Endodermal cell (in vitro differentiated cells): ENCODE measurements around the gene PSG5. TPM values are rescaled to one million over a fixed set of nuclear protein-coding genes. Genes with fewer than 3 reads are reported as not detected.
"Not testable (repeated sequence)": the region's sequence is repeated elsewhere in the genome, so short reads cannot be mapped to it uniquely, and the experiment has no call there.

Experiments
- DNase-seq: peaks from one replicate; pipeline ENCODE4 v3.0.0-alpha.2; 2017
- H3K27ac ChIP-seq: 2 replicates; pipeline ENCODE4 v1.5.1; 2013; ENCODE audit warnings: mild to moderate bottlenecking, low read depth, low read length, moderate library complexity
- H3K27me3 ChIP-seq: 2 replicates; pipeline ENCODE4 v1.6.1; 2013; ENCODE audit warnings: mild to moderate bottlenecking, low read length, moderate library complexity; ENCODE audit not compliant: insufficient read depth, control insufficient read depth, poor library complexity, severe bottlenecking
- H3K36me3 ChIP-seq: 2 replicates; pipeline ENCODE4 v1.7.0; 2013; ENCODE audit warnings: mild to moderate bottlenecking, low read length, moderate library complexity; ENCODE audit not compliant: control insufficient read depth, insufficient read depth
- H3K4me1 ChIP-seq: one replicate; pipeline ENCODE4 v1.7.0; 2013; ENCODE audit warnings: low read length; ENCODE audit not compliant: control insufficient read depth, insufficient read depth
- H3K4me3 ChIP-seq: 2 replicates; pipeline ENCODE4 v1.5.1; 2013; ENCODE audit warnings: mild to moderate bottlenecking, low read length, moderate library complexity
- H3K9ac ChIP-seq: 2 replicates; pipeline ENCODE4 v1.6.1; 2013; ENCODE audit warnings: mild to moderate bottlenecking, low read length, moderate library complexity; ENCODE audit not compliant: poor library complexity, severe bottlenecking; ENCODE audit errors: extremely low read depth
- H3K9me3 ChIP-seq: 2 replicates; pipeline ENCODE4 v1.6.1; 2013; ENCODE audit warnings: mild to moderate bottlenecking, low read length, moderate library complexity; ENCODE audit not compliant: control insufficient read depth
- H3K27ac Mint-ChIP-seq: 2 replicates; pipeline ENCODE4 v1.8.0; 2020; ENCODE audit warnings: mixed read lengths
- H3K27me3 Mint-ChIP-seq: 2 replicates; pipeline ENCODE4 v1.8.0; 2021; ENCODE audit warnings: mild to moderate bottlenecking, mixed read lengths; ENCODE audit not compliant: insufficient read depth
- H3K36me3 Mint-ChIP-seq: 2 replicates; pipeline ENCODE4 v1.8.0; 2020; ENCODE audit warnings: low read depth, mixed read lengths
- H3K4me1 Mint-ChIP-seq: 2 replicates; pipeline ENCODE4 v1.8.0; 2020; ENCODE audit warnings: mixed read lengths
- H3K4me3 Mint-ChIP-seq: 2 replicates; pipeline ENCODE4 v1.8.0; 2020; ENCODE audit warnings: mild to moderate bottlenecking, moderate library complexity, mixed read lengths
- H3K9me3 Mint-ChIP-seq: 2 replicates; pipeline ENCODE4 v1.8.0; 2020; ENCODE audit warnings: mild to moderate bottlenecking, mixed read lengths
- WGBS, 2 experiments: methylation state at CpG; one replicate each; pipeline versions ENCODE4 v1.1.5 to v1.1.7; 2013; ENCODE audit warnings: missing lambda C conversion rate in 2 of 2, mixed read lengths in 1 of 2; ENCODE audit not compliant: insufficient coverage in 1 of 2, insufficient read length in 1 of 2; 5-methylcytosine and 5-hydroxymethylcytosine counted together
- total RNA-seq, 2 donors: library from RNA; stranded (reverse); fragmentation: NEBNext Ultra II Directional in 1 of 2; extraction: Animal tissue kit (Norgen Biotek cat#: 25700) in 1 of 2; gene quantifications; 2 replicates in 1 of 2; 3 replicates in 1 of 2; pipeline ENCODE4 v1.2.1, GENCODE V29; 2021
- TF ChIP-seq, protein P1 (sequence below): fragments of 200-600 bp; sonication (generic); conservative IDR thresholded peaks from 2 replicates; pipeline ENCODE4 v1.5.0; 2021; ENCODE audit warnings: antibody characterized with exemption, mild to moderate bottlenecking

The PSG5 gene
- total RNA-seq, 2 donors from 2014 or later = not detected

DNA sequence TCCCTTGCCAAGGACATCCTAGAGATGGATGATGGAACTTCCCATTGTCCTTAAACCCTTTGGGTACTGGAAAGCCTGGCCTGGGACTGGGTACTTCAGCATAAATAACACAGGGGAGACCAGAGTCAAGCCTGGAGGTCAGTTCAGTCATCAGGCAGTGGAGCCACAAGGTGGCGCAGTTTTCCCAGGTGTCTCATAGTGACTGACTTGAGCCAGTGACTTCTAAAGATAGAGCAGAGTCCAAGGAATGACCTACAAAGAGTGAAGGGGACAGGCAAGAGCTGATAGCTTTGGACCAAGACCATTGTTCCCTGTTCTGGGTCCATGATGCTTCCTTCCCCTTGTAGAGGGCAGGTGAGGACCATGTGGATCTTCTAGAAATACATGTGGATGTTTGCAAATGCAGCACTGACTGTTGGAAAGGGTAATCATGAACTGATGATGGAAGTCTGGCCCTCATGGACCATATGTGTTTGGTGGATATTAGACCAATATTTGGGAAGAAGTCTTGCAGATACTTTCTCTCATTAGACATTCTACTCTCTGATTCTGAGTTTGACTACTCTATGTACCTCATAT lies 6.7 kb downstream of the PSG5 start:
- H3K9me3 Mint-ChIP-seq = peaks cover 82% of the 10 kb centered on the region
- H3K36me3 Mint-ChIP-seq, H3K36me3 ChIP-seq, H3K27ac ChIP-seq, H3K4me3 Mint-ChIP-seq, DNase-seq, H3K27me3 ChIP-seq, H3K27ac Mint-ChIP-seq, H3K27me3 Mint-ChIP-seq, H3K9me3 ChIP-seq, H3K9ac ChIP-seq, H3K4me1 Mint-ChIP-seq, H3K4me3 ChIP-seq, H3K4me1 ChIP-seq: not testable (repeated sequence)
- 48% methylated on average over 1 of the region's 1 CpG; no CpG with 5 or more reads in 1 of the 2 experiments for WGBS, 2 experiments
- TF ChIP-seq, protein P1, sequence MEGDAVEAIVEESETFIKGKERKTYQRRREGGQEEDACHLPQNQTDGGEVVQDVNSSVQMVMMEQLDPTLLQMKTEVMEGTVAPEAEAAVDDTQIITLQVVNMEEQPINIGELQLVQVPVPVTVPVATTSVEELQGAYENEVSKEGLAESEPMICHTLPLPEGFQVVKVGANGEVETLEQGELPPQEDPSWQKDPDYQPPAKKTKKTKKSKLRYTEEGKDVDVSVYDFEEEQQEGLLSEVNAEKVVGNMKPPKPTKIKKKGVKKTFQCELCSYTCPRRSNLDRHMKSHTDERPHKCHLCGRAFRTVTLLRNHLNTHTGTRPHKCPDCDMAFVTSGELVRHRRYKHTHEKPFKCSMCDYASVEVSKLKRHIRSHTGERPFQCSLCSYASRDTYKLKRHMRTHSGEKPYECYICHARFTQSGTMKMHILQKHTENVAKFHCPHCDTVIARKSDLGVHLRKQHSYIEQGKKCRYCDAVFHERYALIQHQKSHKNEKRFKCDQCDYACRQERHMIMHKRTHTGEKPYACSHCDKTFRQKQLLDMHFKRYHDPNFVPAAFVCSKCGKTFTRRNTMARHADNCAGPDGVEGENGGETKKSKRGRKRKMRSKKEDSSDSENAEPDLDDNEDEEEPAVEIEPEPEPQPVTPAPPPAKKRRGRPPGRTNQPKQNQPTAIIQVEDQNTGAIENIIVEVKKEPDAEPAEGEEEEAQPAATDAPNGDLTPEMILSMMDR = peak; percentile 45

DNA sequence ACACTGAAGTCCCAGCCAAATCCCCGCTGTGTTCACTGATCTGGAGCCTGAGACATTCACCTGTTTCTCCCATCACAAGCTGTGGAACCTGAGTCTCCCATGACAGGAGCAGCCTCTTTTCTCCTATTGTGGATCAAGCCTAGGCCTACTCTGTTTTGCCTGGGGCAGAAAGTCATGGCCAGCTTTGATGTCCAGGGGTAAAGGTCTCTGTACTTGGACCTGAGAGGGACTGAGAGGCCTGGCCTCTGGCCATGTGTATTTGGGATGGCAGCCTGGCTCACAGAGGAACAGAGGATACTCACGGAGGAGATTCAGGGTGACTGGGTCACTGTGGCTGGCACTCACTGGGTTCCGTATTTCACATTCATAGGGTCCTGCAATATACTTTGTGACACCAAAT lies 7.8 kb downstream of the PSG5 start:
- H3K9me3 Mint-ChIP-seq = peaks cover 81% of the 10 kb centered on the region
- 80 to 89% methylated on average over 1 to 3 of the region's 3 CpGs for WGBS, 2 experiments

DNA sequence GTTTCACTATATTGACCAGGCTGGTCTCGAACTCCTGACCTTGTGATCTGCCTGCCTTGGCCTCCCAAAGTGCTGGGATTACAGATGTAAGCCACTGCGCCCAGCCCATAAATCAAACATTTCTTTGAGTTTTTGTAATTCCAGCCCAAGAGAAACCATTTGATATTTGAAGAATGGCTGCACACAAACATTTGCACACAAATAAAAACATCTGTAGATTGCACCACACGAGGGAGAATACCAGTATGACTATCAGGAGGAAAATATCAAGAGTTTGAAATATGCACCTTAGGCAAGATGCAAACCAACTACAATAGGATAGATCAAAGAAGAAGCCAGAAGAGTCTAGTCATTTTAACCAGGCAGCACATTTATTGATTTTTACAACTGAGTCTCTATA lies 20.4 kb downstream of the PSG5 start:
- H3K4me1 Mint-ChIP-seq, H3K4me3 ChIP-seq, H3K27me3 Mint-ChIP-seq, H3K27ac Mint-ChIP-seq, H3K9me3 ChIP-seq, H3K9ac ChIP-seq, H3K4me3 Mint-ChIP-seq, DNase-seq, H3K36me3 Mint-ChIP-seq, H3K27ac ChIP-seq, H3K27me3 ChIP-seq, H3K36me3 ChIP-seq, H3K4me1 ChIP-seq: not testable (repeated sequence)
- WGBS, 2 experiments = 65 to 83% methylated on average over 2 of the region's 3 CpGs
- peaks cover 90% of the 10 kb centered on the region for H3K9me3 Mint-ChIP-seq

More for the DNA sequence above, 7.8 kb downstream of the PSG5 start:
- H3K4me3 Mint-ChIP-seq, H3K27me3 ChIP-seq, H3K4me1 ChIP-seq, H3K36me3 Mint-ChIP-seq, H3K27ac Mint-ChIP-seq, H3K36me3 ChIP-seq, H3K9me3 ChIP-seq, DNase-seq, H3K27ac ChIP-seq, H3K4me1 Mint-ChIP-seq, H3K27me3 Mint-ChIP-seq, H3K4me3 ChIP-seq, H3K9ac ChIP-seq: not testable (repeated sequence)

DNA sequence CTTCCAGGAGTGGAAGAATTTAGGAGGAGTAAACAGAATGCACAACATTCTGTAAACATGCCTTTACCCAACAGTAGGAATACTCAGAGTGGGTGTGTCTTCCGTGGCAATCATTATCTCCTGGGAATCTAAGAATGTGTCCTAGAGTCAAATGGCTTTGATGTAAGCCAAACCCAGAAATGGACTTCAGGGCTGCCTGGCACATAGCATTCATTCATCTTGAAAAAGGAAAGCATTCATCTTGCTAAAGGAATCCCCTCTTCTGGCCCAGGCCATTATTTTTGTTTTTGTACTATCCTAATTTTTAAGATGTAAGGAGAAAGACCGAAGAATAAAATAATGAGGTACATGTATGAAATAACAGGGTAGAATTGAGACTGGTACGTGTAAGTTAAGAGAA lies 23.2 kb downstream of the PSG5 start:
- H3K27ac ChIP-seq, H3K4me3 Mint-ChIP-seq, DNase-seq, H3K27me3 Mint-ChIP-seq, H3K9ac ChIP-seq, H3K27ac Mint-ChIP-seq, H3K9me3 ChIP-seq, H3K36me3 Mint-ChIP-seq, H3K36me3 ChIP-seq, H3K4me3 ChIP-seq, H3K4me1 Mint-ChIP-seq, H3K4me1 ChIP-seq, H3K27me3 ChIP-seq: not testable (repeated sequence)
- H3K9me3 Mint-ChIP-seq = peaks cover 83% of the 10 kb centered on the region
- WGBS, 2 experiments = 81 to 100% methylated on average over 1 to 3 of the region's 3 CpGs

DNA sequence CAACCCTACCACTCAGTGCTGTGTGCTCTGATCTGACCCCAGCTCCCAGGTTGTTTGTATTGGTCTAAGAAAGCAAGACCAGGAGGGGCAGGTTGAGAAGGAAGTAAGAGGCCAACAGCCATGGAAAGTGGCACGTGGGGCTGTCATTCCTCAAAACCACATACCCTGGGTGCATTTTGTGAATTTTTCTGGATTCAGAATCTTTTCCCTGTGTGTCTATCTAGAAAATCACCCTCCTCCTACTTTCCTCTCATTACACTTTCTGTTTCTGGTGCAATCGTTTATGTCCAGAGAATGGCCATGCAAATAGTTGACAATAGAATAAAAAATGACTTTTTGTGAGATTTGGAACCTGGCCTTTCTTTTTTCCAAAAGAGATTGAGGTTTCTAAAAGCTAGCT lies 24.1 kb downstream of the PSG5 start:
- not testable (repeated sequence) for H3K36me3 Mint-ChIP-seq, H3K4me3 Mint-ChIP-seq, H3K27ac ChIP-seq, H3K4me3 ChIP-seq, H3K4me1 ChIP-seq, H3K9me3 ChIP-seq, H3K27ac Mint-ChIP-seq, H3K9ac ChIP-seq, DNase-seq, H3K27me3 Mint-ChIP-seq, H3K27me3 ChIP-seq, H3K36me3 ChIP-seq, H3K4me1 Mint-ChIP-seq
- H3K9me3 Mint-ChIP-seq = peaks cover 84% of the 10 kb centered on the region
- 75 to 78% methylated on average over 2 of the region's 2 CpGs for WGBS, 2 experiments
